K562 (cell line): ENCODE data around the gene MYL10. TPM values are rescaled to one million over a fixed set of nuclear protein-coding genes. Genes with fewer than 3 reads are reported as not detected.

Experiments
- ATAC-seq: fragments of 200-7000 bp; cut with Tn5 transposase; 3 replicates; pipeline ENCODE4 v1.9.1; 2020; ENCODE audit warnings: moderate library complexity
- BruUV-seq: library from RNA; stranded (reverse); fragments of 400-500 nt; replicated peaks from 2 replicates; lab custom pipeline; 2021; lab: Mats Ljungman, UMichigan
- CTCF ChIA-PET: fragments of 300-600 bp; formaldehyde crosslinking; extraction: SDS; loops from one replicate; lab custom pipeline; 2021; ENCODE audit warnings: low intra/inter-chr PET ratio; lab: Yijun Ruan, JAX
- POLR2A ChIA-PET: fragments of 300-600, 350-650 bp; sonication (Branson Sonifier 250); formaldehyde crosslinking; extraction: SDS; loops from one replicate; lab custom pipeline; 2021; ENCODE audit warnings: antibody characterized with exemption, inconsistent platforms; lab: Yijun Ruan, JAX
- DNase-seq, 4 experiments: peaks; one replicate each; pipeline versions ENCODE4 v3.0.0 to v3.0.0-alpha.2; 2011 to 2018; ENCODE audit warnings: low spot score in 3 of 4, mixed read lengths in 3 of 4; ENCODE audit errors: extremely low read depth in 1 of 4
- FAIRE-seq: peaks from 2 replicates; lab custom pipeline; 2011; peaks lifted over from hg19 to GRCh38; lab: Jason Lieb, UNC
- H2AFZ ChIP-seq: 2 replicates; pipeline ENCODE4 v1.6.0; 2011; ENCODE audit warnings: low read depth, low read length, control low read depth, inconsistent platforms
- H3K27ac ChIP-seq: fragments of 200-600 bp; 3 replicates; pipeline ENCODE4 v1.8.0; 2011; ENCODE audit warnings: low read depth, mild to moderate bottlenecking, control low read depth, inconsistent platforms, low read length, moderate library complexity, mixed read lengths; ENCODE audit errors: extremely low read depth
- H3K27me3 ChIP-seq, 2 experiments: fragments of 300-600 bp in 1 of 2; 2 replicates in 1 of 2; 3 replicates in 1 of 2; pipeline versions ENCODE4 v1.6.0 to v1.8.0; 2011; ENCODE audit warnings: inconsistent platforms in 2 of 2, low read length in 2 of 2, mild to moderate bottlenecking in 1 of 2, mixed read lengths in 1 of 2, moderate library complexity in 1 of 2; ENCODE audit not compliant: control insufficient read depth in 2 of 2, insufficient read depth in 2 of 2
- H3K36me3 ChIP-seq: fragments of 300-600 bp; 3 replicates; pipeline ENCODE4 v1.8.0; 2011; ENCODE audit warnings: mild to moderate bottlenecking, low read length, inconsistent platforms; ENCODE audit not compliant: control insufficient read depth, insufficient read depth
- H3K4me1 ChIP-seq, 2 experiments: fragments of 200-600 bp in 1 of 2; replicated peaks in 1 of 2; 2 replicates in 1 of 2; 3 replicates in 1 of 2; pipeline versions ENCODE4 v1.5.1 to v1.8.0; 2011; ENCODE audit warnings: inconsistent platforms in 2 of 2, low read length in 2 of 2, mild to moderate bottlenecking in 1 of 2, mixed read lengths in 1 of 2, moderate library complexity in 1 of 2; ENCODE audit not compliant: control insufficient read depth in 2 of 2, insufficient read depth in 2 of 2
- H3K4me2 ChIP-seq: 2 replicates; pipeline ENCODE4 v1.6.1; 2011; ENCODE audit warnings: low read length, control low read depth, inconsistent platforms, mixed read lengths; ENCODE audit not compliant: insufficient read depth
- H3K4me3 ChIP-seq: fragments of 200-600 bp; sonication (generic), shearing (Covaris generic); 2 replicates; pipeline ENCODE4 v1.5.1; 2016; ENCODE audit warnings: control low read depth, inconsistent platforms
- H3K79me2 ChIP-seq: fragments of 200-600 bp; 3 replicates; pipeline ENCODE4 v1.8.0; 2011; ENCODE audit warnings: low read length, inconsistent platforms; ENCODE audit not compliant: control insufficient read depth, insufficient read depth
- H3K9ac ChIP-seq, 2 experiments: 2 replicates each; pipeline versions ENCODE4 v1.6.0 to v1.6.1; 2011; ENCODE audit warnings: low read depth in 2 of 2, low read length in 2 of 2, control low read depth in 1 of 2, inconsistent platforms in 1 of 2, mild to moderate bottlenecking in 1 of 2, mixed read lengths in 1 of 2; ENCODE audit not compliant: insufficient read depth in 1 of 2
- H3K9me1 ChIP-seq: one replicate; pipeline ENCODE4 v1.6.0; 2011; ENCODE audit warnings: inconsistent platforms, mild to moderate bottlenecking, low read length, moderate library complexity; ENCODE audit not compliant: control insufficient read depth, insufficient read depth
- H3K9me3 ChIP-seq: replicated peaks from 2 replicates; pipeline ENCODE4 v1.5.1; 2011; ENCODE audit warnings: low read depth, low read length, inconsistent platforms; ENCODE audit not compliant: control insufficient read depth, insufficient read depth
- H4K20me1 ChIP-seq: replicated peaks from 2 replicates; pipeline ENCODE4 v1.6.1; 2011; ENCODE audit warnings: low read length, inconsistent platforms, mixed read lengths; ENCODE audit not compliant: control insufficient read depth, insufficient read depth
- HDGF ChIP-seq: fragments of 450-650 bp; IDR thresholded peaks from 2 replicates; pipeline ENCODE4 v1.6.1; 2016
- NFYB ChIP-seq: IDR thresholded peaks from 2 replicates; pipeline ENCODE4 v1.6.1; 2011; ENCODE audit warnings: mild to moderate bottlenecking, moderate library complexity; ENCODE audit not compliant: insufficient read length; ENCODE audit errors: extremely low read depth
- PPARD ChIP-seq: fragments of 250-450 bp; sonication (Bioruptor Pico); IDR thresholded peaks from 2 replicates; pipeline ENCODE4 v1.8.0; 2022; ENCODE audit warnings: inconsistent platforms, mild to moderate bottlenecking, moderate library complexity
- PRMT5 ChIP-seq: sonication (generic); formaldehyde crosslinking; IDR thresholded peaks from 2 replicates; pipeline ENCODE4 v1.5.0; 2020; ENCODE audit warnings: missing genetic modification reagents
- ZC3H4 ChIP-seq: sonication (generic); formaldehyde crosslinking; IDR thresholded peaks from 2 replicates; pipeline ENCODE4 v1.9.0; 2021; ENCODE audit warnings: missing genetic modification reagents, borderline replicate concordance
- ZFX ChIP-seq: sonication (generic); formaldehyde crosslinking; IDR thresholded peaks from 2 replicates; pipeline ENCODE4 v1.8.0; 2022; ENCODE audit warnings: mild to moderate bottlenecking, missing genetic modification reagents, moderate library complexity
- ZNF124 ChIP-seq: sonication (generic); formaldehyde crosslinking; IDR thresholded peaks from 2 replicates; pipeline ENCODE4 v1.8.1; 2022; ENCODE audit warnings: missing genetic modification reagents
- ZNF436 ChIP-seq: fragments of 250-450, 450-650 bp; sonication (Bioruptor Pico); formaldehyde crosslinking; IDR thresholded peaks from 2 replicates; pipeline ENCODE4 v1.7.0; 2020; ENCODE audit warnings: mild to moderate bottlenecking
- ZNF644 ChIP-seq: fragments of 200-800 bp; sonication (Bioruptor generic); IDR thresholded peaks from 2 replicates; pipeline ENCODE4 v1.6.1; 2016; ENCODE audit warnings: low read depth, missing genetic modification characterization, missing compliant biosample characterization
- ZNF75A ChIP-seq: fragments of 450-650 bp; formaldehyde crosslinking; IDR thresholded peaks from 2 replicates; pipeline ENCODE4 v1.4.0; 2020; ENCODE audit warnings: mild to moderate bottlenecking
- WGBS: fragments of 100-300 bp; shearing (Covaris generic); methylation state at CpG from one replicate; pipeline ENCODE4 v1.1.6; 2016; ENCODE audit warnings: low coverage, mixed read lengths; ENCODE audit not compliant: insufficient coverage; ENCODE audit errors: missing lambda C conversion rate; 5-methylcytosine and 5-hydroxymethylcytosine counted together
- in situ Hi-C: fragments of 300-500 bp; cut with MboI; formaldehyde crosslinking; loops from 4 replicates; pipeline ENCODE4 v1.15.0; 2018; ENCODE audit warnings: inconsistent platforms, mixed read lengths
- intact Hi-C: fragments of 100-400 bp; cut with micrococcal nuclease; formaldehyde crosslinking; loops from 2 replicates; pipeline ENCODE4 v1.14.2; 2022
- polyA plus RNA-seq, 8 experiments: library from polyadenylated mRNA; depleted of rRNA in 4 of 8; stranded (reverse) in 5 of 8; unstranded in 3 of 8; fragments of >200 nt; fragmentation: Nextera tagmentation in 2 of 8; fragmentation: Illumina TruSeq in 1 of 8; extraction: Ambion mirVana in 2 of 8; extraction: Trizol in 1 of 8; gene quantifications; 2 replicates each; pipeline versions ENCODE4 v1.2.1 to v1.2.3, GENCODE V29; 2011 to 2014; ENCODE audit warnings: inconsistent platforms in 1 of 8, missing spikeins in 1 of 8
- total RNA-seq, 7 experiments: library from RNA; depleted of rRNA in 6 of 7; stranded (reverse); fragments of >200 nt in 6 of 7; fragmentation: Illumina TruSeq in 2 of 7; extraction: Trizol in 2 of 7; gene quantifications; 2 replicates each; pipeline versions ENCODE4 v1.2.1 to v1.2.3, GENCODE V29; 2011 to 2021; ENCODE audit warnings: low replicate concordance in 1 of 7
- TF ChIP-seq, protein P1 (sequence below): fragments of 450-650 bp; formaldehyde crosslinking; IDR thresholded peaks from 2 replicates; pipeline ENCODE4 v1.4.0; 2020; ENCODE audit warnings: mild to moderate bottlenecking, moderate library complexity
- TF ChIP-seq, protein P2 (sequence below): fragments of 450-650 bp; IDR thresholded peaks from 2 replicates; pipeline ENCODE4 v1.7.0; 2016; ENCODE audit warnings: borderline replicate concordance
- TF ChIP-seq, protein P3 (sequence below), 3 experiments: fragments of 200-800 bp in 1 of 3; fragments of 250-450 bp in 1 of 3; fragments of 450-650 bp in 1 of 3; sonication (Bioruptor Pico) in 1 of 3; sonication (Bioruptor generic) in 1 of 3; formaldehyde crosslinking in 1 of 3; IDR thresholded peaks; 2 replicates each; pipeline versions ENCODE4 v1.6.1 to v1.8.0; 2016 to 2022; ENCODE audit warnings: mild to moderate bottlenecking in 2 of 3, missing genetic modification characterization in 2 of 3, missing compliant biosample characterization in 1 of 3, moderate library complexity in 1 of 3

Gene MYL10
- total and polyA plus RNA-seq, 9 of the 15 experiments (the other 6 are each of a cell fraction or from before 2014, with no cell fraction given) = not detected

DNA sequence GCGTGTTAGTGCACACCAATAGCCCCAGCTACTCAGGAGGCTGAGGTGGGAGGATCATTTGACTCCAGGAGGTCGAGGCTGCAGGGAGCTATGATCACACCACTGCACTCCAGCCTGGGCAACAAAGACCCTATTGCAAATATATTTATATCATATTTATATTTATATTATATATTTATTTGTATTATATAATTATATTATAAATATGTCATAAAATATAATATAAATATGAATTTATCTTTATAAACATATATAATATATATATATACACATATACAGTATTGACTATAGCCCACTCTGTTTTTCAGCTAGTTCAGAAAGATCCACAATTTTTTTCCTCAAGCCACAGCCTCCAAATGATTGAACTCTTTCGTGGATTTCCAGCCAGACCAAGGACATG, 45.3 kb upstream of the MYL10 start:
- Histone ChIP-seq H3K9me1 (no peaks in the 10 kb centered on the region), H3K9ac (no peak overlapping the region), H4K20me1 (no peaks in the 10 kb centered on the region), H3K4me1 (peaks cover 0 to 11% of the 10 kb centered on the region in 2 experiments; a peak in 1 of 5 replicates), H3K4me2 (no peak overlapping the region), H3K9me3 (no peaks in the 10 kb centered on the region), H3K79me2 (no peaks in the 10 kb centered on the region), H3K27me3 (peaks cover 0 to 15% of the 10 kb centered on the region in 2 experiments; a peak in 2 of 5 replicates), H3K36me3 (no peaks in the 10 kb centered on the region), H3K27ac (no peak overlapping the region), H3K4me3 (no peak overlapping the region), H2AFZ (no peak overlapping the region)
- in situ Hi-C loops = no loop called here
- intact Hi-C loops = no loop called here
- FAIRE-seq (no peak), ATAC-seq (no peak), DNase-seq (no peak)
- TF ChIP-seq, protein P1, sequence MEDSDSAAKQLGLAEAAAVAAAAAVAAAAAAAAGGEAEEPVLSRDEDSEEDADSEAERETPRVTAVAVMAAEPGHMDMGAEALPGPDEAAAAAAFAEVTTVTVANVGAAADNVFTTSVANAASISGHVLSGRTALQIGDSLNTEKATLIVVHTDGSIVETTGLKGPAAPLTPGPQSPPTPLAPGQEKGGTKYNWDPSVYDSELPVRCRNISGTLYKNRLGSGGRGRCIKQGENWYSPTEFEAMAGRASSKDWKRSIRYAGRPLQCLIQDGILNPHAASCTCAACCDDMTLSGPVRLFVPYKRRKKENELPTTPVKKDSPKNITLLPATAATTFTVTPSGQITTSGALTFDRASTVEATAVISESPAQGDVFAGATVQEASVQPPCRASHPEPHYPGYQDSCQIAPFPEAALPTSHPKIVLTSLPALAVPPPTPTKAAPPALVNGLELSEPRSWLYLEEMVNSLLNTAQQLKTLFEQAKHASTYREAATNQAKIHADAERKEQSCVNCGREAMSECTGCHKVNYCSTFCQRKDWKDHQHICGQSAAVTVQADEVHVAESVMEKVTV (CRISPR knock-in tag) = no peak
- no peak for TF ChIP-seq PPARD
- TF ChIP-seq, protein P2, sequence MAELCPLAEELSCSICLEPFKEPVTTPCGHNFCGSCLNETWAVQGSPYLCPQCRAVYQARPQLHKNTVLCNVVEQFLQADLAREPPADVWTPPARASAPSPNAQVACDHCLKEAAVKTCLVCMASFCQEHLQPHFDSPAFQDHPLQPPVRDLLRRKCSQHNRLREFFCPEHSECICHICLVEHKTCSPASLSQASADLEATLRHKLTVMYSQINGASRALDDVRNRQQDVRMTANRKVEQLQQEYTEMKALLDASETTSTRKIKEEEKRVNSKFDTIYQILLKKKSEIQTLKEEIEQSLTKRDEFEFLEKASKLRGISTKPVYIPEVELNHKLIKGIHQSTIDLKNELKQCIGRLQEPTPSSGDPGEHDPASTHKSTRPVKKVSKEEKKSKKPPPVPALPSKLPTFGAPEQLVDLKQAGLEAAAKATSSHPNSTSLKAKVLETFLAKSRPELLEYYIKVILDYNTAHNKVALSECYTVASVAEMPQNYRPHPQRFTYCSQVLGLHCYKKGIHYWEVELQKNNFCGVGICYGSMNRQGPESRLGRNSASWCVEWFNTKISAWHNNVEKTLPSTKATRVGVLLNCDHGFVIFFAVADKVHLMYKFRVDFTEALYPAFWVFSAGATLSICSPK = no peak
- TF ChIP-seq NFYB = no peak
- TF ChIP-seq, protein P3, sequence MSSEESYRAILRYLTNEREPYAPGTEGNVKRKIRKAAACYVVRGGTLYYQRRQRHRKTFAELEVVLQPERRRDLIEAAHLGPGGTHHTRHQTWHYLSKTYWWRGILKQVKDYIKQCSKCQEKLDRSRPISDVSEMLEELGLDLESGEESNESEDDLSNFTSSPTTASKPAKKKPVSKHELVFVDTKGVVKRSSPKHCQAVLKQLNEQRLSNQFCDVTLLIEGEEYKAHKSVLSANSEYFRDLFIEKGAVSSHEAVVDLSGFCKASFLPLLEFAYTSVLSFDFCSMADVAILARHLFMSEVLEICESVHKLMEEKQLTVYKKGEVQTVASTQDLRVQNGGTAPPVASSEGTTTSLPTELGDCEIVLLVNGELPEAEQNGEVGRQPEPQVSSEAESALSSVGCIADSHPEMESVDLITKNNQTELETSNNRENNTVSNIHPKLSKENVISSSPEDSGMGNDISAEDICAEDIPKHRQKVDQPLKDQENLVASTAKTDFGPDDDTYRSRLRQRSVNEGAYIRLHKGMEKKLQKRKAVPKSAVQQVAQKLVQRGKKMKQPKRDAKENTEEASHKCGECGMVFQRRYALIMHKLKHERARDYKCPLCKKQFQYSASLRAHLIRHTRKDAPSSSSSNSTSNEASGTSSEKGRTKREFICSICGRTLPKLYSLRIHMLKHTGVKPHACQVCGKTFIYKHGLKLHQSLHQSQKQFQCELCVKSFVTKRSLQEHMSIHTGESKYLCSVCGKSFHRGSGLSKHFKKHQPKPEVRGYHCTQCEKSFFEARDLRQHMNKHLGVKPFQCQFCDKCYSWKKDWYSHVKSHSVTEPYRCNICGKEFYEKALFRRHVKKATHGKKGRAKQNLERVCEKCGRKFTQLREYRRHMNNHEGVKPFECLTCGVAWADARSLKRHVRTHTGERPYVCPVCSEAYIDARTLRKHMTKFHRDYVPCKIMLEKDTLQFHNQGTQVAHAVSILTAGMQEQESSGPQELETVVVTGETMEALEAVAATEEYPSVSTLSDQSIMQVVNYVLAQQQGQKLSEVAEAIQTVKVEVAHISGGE (CRISPR knock-in tag; IDR thresholded peaks at IDR 0.05) = no peak
- no peak for TF ChIP-seq ZNF124 (CRISPR knock-in tag)
- TF ChIP-seq PRMT5 (CRISPR knock-in tag) = no peak
- TF ChIP-seq ZNF644 (tag) = no peak
- TF ChIP-seq ZNF75A (CRISPR knock-in tag) = no peak
- TF ChIP-seq ZC3H4 (CRISPR knock-in tag) = no peak
- no peak for TF ChIP-seq ZFX (CRISPR knock-in tag)
- TF ChIP-seq HDGF = no peak
- no peak for TF ChIP-seq ZNF436 (CRISPR knock-in tag)
- POLR2A ChIA-PET = interaction anchor here (0.6 to 1.6 kb wide), 3 partner anchors 10 to 728 kb away, joined by 3 to 5 read pairs (median 5); no protein-coding TSS in a partner anchor
- 3% methylated on average over 3 of the region's 3 CpGs for WGBS
- BruUV-seq = no TSS peak
- CTCF ChIA-PET = no interaction called here
